Breast epithelium (tissue), 4 donors: ENCODE measurements around the gene ST6GALNAC6. TPM values are rescaled to one million over a fixed set of nuclear protein-coding genes. Genes with fewer than 3 reads are reported as not detected.

ENCODE experiments used
- DNase-seq, 2 donors: peaks; one replicate each; pipeline ENCODE4 v3.0.0-alpha.2; 2019; ENCODE audit warnings: low spot score in 2 of 2
- H3K27ac ChIP-seq, 2 donors: fragments of 200-600 bp; sonication (generic) in 1 of 2; one replicate each; pipeline ENCODE4 v1.5.1; 2016 to 2019; ENCODE audit warnings: mild to moderate bottlenecking in 1 of 2
- H3K27me3 ChIP-seq, 2 donors: fragments of 200-600 bp; sonication (generic) in 1 of 2; one replicate each; pipeline versions ENCODE4 v1.5.1 to v1.6.0; 2017 to 2019; ENCODE audit warnings: control low read depth in 1 of 2, mild to moderate bottlenecking in 1 of 2
- H3K36me3 ChIP-seq: fragments of 200-600 bp; one replicate; pipeline ENCODE4 v1.5.1; 2019
- H3K4me1 ChIP-seq, 2 donors: fragments of 200-600 bp; sonication (generic); one replicate each; pipeline ENCODE4 v1.5.1; 2016 to 2019; ENCODE audit warnings: control low read depth in 1 of 2
- H3K4me3 ChIP-seq, 3 donors: fragments of 200-600 bp; sonication (generic); 1 replicate in 2 of 3; 2 replicates in 1 of 3; pipeline ENCODE4 v1.5.1; 2016 to 2019; ENCODE audit warnings: mild to moderate bottlenecking in 3 of 3, moderate library complexity in 2 of 3
- H3K9me3 ChIP-seq, 2 donors: fragments of 200-600 bp; sonication (generic) in 1 of 2; one replicate each; pipeline ENCODE4 v1.5.1; 2016 to 2019; ENCODE audit warnings: control low read depth in 1 of 2
- POLR2A ChIP-seq: fragments of 450-650 bp; IDR thresholded peaks from one replicate; pipeline ENCODE4 v1.6.1; 2016; ENCODE audit warnings: antibody characterized with exemption, mild to moderate bottlenecking, moderate library complexity
- POLR2AphosphoS5 ChIP-seq, 3 donors: sonication (generic); formaldehyde crosslinking; IDR thresholded peaks; one replicate each; pipeline ENCODE4 v1.6.1; 2017; ENCODE audit warnings: antibody characterized with exemption in 3 of 3
- intact Hi-C: fragments of 100-400 bp; cut with DNase I; formaldehyde crosslinking; loops from one replicate; pipeline ENCODE4 v1.15.1; 2023; ENCODE audit warnings: low total_unique reads
- total RNA-seq, 3 donors: library from RNA; depleted of rRNA; stranded (reverse); fragments of >200 nt; gene quantifications; one replicate each; pipeline ENCODE4 v1.1.0, GENCODE V29; 2016
- TF ChIP-seq, protein P1 (sequence below), 3 donors: fragments of 450-650 bp; IDR thresholded peaks; one replicate each; pipeline ENCODE4 v1.5.1; 2016 to 2017; ENCODE audit warnings: antibody characterized with exemption in 3 of 3, mild to moderate bottlenecking in 3 of 3, moderate library complexity in 3 of 3

Gene ST6GALNAC6
- total RNA-seq, 3 donors from 2014 or later, result 61.5 to 175 (median 103) TPM

DNA sequence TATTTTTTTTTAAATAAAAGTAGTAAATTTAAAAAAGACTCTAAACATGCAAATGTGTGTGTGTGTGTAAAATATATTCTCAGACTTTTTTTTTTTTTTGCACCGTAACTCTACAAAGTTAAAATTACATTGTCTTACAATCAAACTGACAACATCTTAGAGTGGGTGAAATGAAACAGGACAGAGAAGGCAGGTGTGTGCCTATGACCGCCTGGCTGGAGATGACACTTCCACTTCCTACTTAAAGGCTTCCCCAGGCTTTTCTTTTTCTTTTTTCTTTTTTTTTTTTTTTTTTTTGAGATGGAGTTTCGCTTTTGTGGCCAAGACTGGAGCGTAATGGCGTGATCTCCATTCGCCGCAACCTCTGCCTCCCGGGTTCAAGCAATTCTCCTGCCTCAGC is 19.3 kb downstream of the ST6GALNAC6 start:
- Histone ChIP-seq H3K4me1 (peaks cover 6 to 7% of the 10 kb centered on the region in 2 donors), H3K27me3 (no peaks in the 10 kb centered on the region), H3K4me3 (no peak overlapping the region), H3K36me3 (no peaks in the 10 kb centered on the region), H3K27ac (no peak overlapping the region), H3K9me3 (no peaks in the 10 kb centered on the region)
- TF ChIP-seq, protein P1, sequence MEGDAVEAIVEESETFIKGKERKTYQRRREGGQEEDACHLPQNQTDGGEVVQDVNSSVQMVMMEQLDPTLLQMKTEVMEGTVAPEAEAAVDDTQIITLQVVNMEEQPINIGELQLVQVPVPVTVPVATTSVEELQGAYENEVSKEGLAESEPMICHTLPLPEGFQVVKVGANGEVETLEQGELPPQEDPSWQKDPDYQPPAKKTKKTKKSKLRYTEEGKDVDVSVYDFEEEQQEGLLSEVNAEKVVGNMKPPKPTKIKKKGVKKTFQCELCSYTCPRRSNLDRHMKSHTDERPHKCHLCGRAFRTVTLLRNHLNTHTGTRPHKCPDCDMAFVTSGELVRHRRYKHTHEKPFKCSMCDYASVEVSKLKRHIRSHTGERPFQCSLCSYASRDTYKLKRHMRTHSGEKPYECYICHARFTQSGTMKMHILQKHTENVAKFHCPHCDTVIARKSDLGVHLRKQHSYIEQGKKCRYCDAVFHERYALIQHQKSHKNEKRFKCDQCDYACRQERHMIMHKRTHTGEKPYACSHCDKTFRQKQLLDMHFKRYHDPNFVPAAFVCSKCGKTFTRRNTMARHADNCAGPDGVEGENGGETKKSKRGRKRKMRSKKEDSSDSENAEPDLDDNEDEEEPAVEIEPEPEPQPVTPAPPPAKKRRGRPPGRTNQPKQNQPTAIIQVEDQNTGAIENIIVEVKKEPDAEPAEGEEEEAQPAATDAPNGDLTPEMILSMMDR (IDR thresholded peaks at IDR 0.05), result no peak
- TF ChIP-seq POLR2A (no peak), POLR2AphosphoS5 (IDR thresholded peaks at IDR 0.05) (no peak)
- DNase-seq, result no peak
- intact Hi-C loops, result loop anchor here (2.0 kb wide), 1 partner anchor 63 kb away; no protein-coding TSS in a partner anchor

- no peak for DNase-seq
- intact Hi-C loops, result loop anchor here (10.0 kb wide), 1 partner anchor 94 kb away; the partner anchor contains the start of gene CDK9
- H3K36me3 ChIP-seq, result no peaks in the 10 kb centered on the region
- peaks cover 9 to 20% of the 10 kb centered on the region in 2 donors for H3K4me1 ChIP-seq
- H3K27me3 ChIP-seq, result no peaks in the 10 kb centered on the region
- TF ChIP-seq POLR2A, result no peak
- TF ChIP-seq, protein P1 (IDR thresholded peaks at IDR 0.05), result no peak
- no peak for TF ChIP-seq POLR2AphosphoS5 (IDR thresholded peaks at IDR 0.05)
- H3K4me3 ChIP-seq, result no peak overlapping the region
- H3K9me3 ChIP-seq, result no peaks in the 10 kb centered on the region
- no peak overlapping the region for H3K27ac ChIP-seq
These were observed 20.6 kb downstream of the ST6GALNAC6 start for GRCh38 chr9:127878652-127879390.

- no peak for TF ChIP-seq POLR2A
- TF ChIP-seq, protein P1 (IDR thresholded peaks at IDR 0.05), result no peak
- no peak for TF ChIP-seq POLR2AphosphoS5 (IDR thresholded peaks at IDR 0.05)
- peaks cover 9 to 24% of the 10 kb centered on the region in 2 donors for H3K4me1 ChIP-seq
- H3K9me3 ChIP-seq, result no peaks in the 10 kb centered on the region
- H3K27ac ChIP-seq, result peak overlapping the region; percentile 71 to 87
- intact Hi-C loops, result loop anchor here (10.0 kb wide), 1 partner anchor 93 kb away; the partner anchor contains the start of gene CDK9
- no peaks in the 10 kb centered on the region for H3K27me3 ChIP-seq
- no peak for DNase-seq
- no peaks in the 10 kb centered on the region for H3K36me3 ChIP-seq
- peak overlapping the region; percentile 54 to 93 (median 70) for H3K4me3 ChIP-seq
These were observed 21.3 kb downstream of the ST6GALNAC6 start for GRCh38 chr9:127878001-127878651.

- Histone ChIP-seq H3K9me3 (no peaks in the 10 kb centered on the region), H3K4me3 (peak within 1 kb of the TSS; percentile 54 to 93 (median 70)), H3K27me3 (no peaks in the 10 kb centered on the region), H3K36me3 (no peaks in the 10 kb centered on the region), H3K4me1 (peaks cover 9 to 24% of the 10 kb centered on the region in 2 donors), H3K27ac (peak within 1 kb of the TSS; percentile 71 to 87)
- intact Hi-C loops, result loop anchor here (10.0 kb wide), 1 partner anchor 93 kb away; the partner anchor contains the start of gene CDK9
- peak; percentile 64 to 82 for DNase-seq
- no peak for TF ChIP-seq POLR2A
- TF ChIP-seq POLR2AphosphoS5 (IDR thresholded peaks at IDR 0.05), result peak in 1 of 3 donors; percentile 13
- TF ChIP-seq, protein P1 (IDR thresholded peaks at IDR 0.05), result no peak
These were observed 21.8 kb downstream of the ST6GALNAC6 start, which contains the start of gene AK1 for GRCh38 chr9:127877566-127877998. AK1 (minus strand) TSS chr9:127877675; CDS start chr9:127874617, 3,058 bp downstream.
